Panc1 (cell line): ENCODE measurements around the gene POLD2. TPM values are rescaled to one million over a fixed set of nuclear protein-coding genes. Genes with fewer than 3 reads are reported as not detected.

Experiments
- ATAC-seq: fragments of 200-7000 bp; cut with Tn5 transposase; 2 replicates; pipeline ENCODE4 v1.9.1; 2020; ENCODE audit warnings: mild to moderate bottlenecking, moderate library complexity
- BruUV-seq: library from RNA; stranded (reverse); fragments of 400-500 nt; replicated peaks from 2 replicates; lab custom pipeline; 2021; lab: Mats Ljungman, UMichigan
- CTCF ChIA-PET: fragments of 300-600 bp; sonication (Branson Sonifier 250); formaldehyde crosslinking; loops from one replicate; lab custom pipeline; 2022; ENCODE audit warnings: antibody characterized with exemption; lab: Charles Lee
- POLR2A ChIA-PET: fragments of 300-600 bp; sonication (Branson Sonifier 250); formaldehyde crosslinking; loops from one replicate; lab custom pipeline; 2022; ENCODE audit warnings: antibody characterized with exemption; lab: Charles Lee
- DNase-seq: peaks from one replicate; pipeline ENCODE4 v3.0.0-alpha.2; 2010; ENCODE audit warnings: low read depth, low spot score
- H3K27ac ChIP-seq: 2 replicates; pipeline ENCODE4 v1.5.1; 2011; ENCODE audit warnings: mild to moderate bottlenecking, low read length, inconsistent platforms
- H3K27me3 ChIP-seq: fragments of 200-500 bp; sonication (Bioruptor generic); 2 replicates; pipeline ENCODE4 v1.6.0; 2014; ENCODE audit warnings: low read length, inconsistent platforms; ENCODE audit not compliant: control insufficient read depth, insufficient read depth
- H3K36me3 ChIP-seq: fragments of 200-500 bp; sonication (Bioruptor generic); 2 replicates; pipeline ENCODE4 v1.5.1; 2014; ENCODE audit warnings: inconsistent platforms, mild to moderate bottlenecking, low read length, moderate library complexity; ENCODE audit not compliant: control insufficient read depth, insufficient read depth
- H3K4me1 ChIP-seq: 2 replicates; pipeline ENCODE4 v1.5.1; 2011; ENCODE audit warnings: inconsistent platforms, mild to moderate bottlenecking, low read length, moderate library complexity; ENCODE audit not compliant: control insufficient read depth, insufficient read depth
- H3K4me3 ChIP-seq, 2 experiments: 2 replicates each; pipeline ENCODE4 v1.5.1; 2011 to 2012; ENCODE audit warnings: low read depth in 2 of 2, low read length in 2 of 2, mild to moderate bottlenecking in 2 of 2, inconsistent platforms in 1 of 2, moderate library complexity in 1 of 2
- H3K9me3 ChIP-seq: fragments of 200-500 bp; sonication (Bioruptor generic); 2 replicates; pipeline ENCODE4 v1.5.1; 2014; ENCODE audit warnings: low read depth, mild to moderate bottlenecking, inconsistent platforms, low read length, moderate library complexity; ENCODE audit not compliant: control insufficient read depth, insufficient read depth
- POLR2AphosphoS5 ChIP-seq: IDR thresholded peaks from 2 replicates; pipeline ENCODE4 v1.6.1; 2012; ENCODE audit warnings: mild to moderate bottlenecking, low read depth, low read length, moderate library complexity
- SIN3A ChIP-seq: IDR thresholded peaks from 2 replicates; pipeline ENCODE4 v1.6.1; 2012; ENCODE audit warnings: low read depth, mild to moderate bottlenecking, low read length, moderate library complexity, borderline replicate concordance; ENCODE audit not compliant: insufficient read depth
- TCF7L2 ChIP-seq: IDR thresholded peaks from 2 replicates; pipeline ENCODE4 v1.6.1; 2011; ENCODE audit warnings: mild to moderate bottlenecking, low read depth, low read length, inconsistent platforms
- in situ Hi-C: cut with HindIII; loops from 2 replicates; pipeline ENCODE4 v1.10.0; 2016; ENCODE audit warnings: low sequenced_read_pairs, low pct_unique_long_range_greater_than_20kb
- intact Hi-C: fragments of 100-400 bp; cut with micrococcal nuclease; formaldehyde crosslinking; loops from one replicate; pipeline ENCODE4 v1.10.0; 2022; ENCODE audit not compliant: unreplicated experiment
- total RNA-seq: library from RNA; stranded (reverse); gene quantifications from one replicate; pipeline ENCODE4 v1.2.1, GENCODE V29; 2021; ENCODE audit not compliant: unreplicated experiment
- TF ChIP-seq, protein P1 (sequence below): fragments of 450-650 bp; IDR thresholded peaks from 2 replicates; pipeline ENCODE4 v1.5.1; 2017; ENCODE audit warnings: mild to moderate bottlenecking
- TF ChIP-seq, protein P2 (sequence below), 2 experiments: IDR thresholded peaks; 2 replicates each; pipeline ENCODE4 v1.6.1; 2011 to 2012; ENCODE audit warnings: low read depth in 2 of 2, control low read depth in 1 of 2, low read length in 1 of 2, mild to moderate bottlenecking in 1 of 2, moderate library complexity in 1 of 2; ENCODE audit not compliant: insufficient read depth in 1 of 2

The POLD2 gene
- total RNA-seq, 1 experiment from 2014 or later, result 195 TPM

GRCh38 chr7:44140341-44140740 is 17.0 kb upstream of the POLD2 start:
- no peaks in the 10 kb centered on the region for H3K9me3 ChIP-seq
- in situ Hi-C loops (no loop called here), intact Hi-C loops (no loop called here)
- H3K36me3 ChIP-seq, result no peaks in the 10 kb centered on the region
- POLR2A ChIA-PET, result interaction anchor here (0.5 kb wide), 1 partner anchor 41 kb away, joined by 9 read pairs; no protein-coding TSS in a partner anchor
- TF ChIP-seq SIN3A, result no peak
- TF ChIP-seq, protein P1, sequence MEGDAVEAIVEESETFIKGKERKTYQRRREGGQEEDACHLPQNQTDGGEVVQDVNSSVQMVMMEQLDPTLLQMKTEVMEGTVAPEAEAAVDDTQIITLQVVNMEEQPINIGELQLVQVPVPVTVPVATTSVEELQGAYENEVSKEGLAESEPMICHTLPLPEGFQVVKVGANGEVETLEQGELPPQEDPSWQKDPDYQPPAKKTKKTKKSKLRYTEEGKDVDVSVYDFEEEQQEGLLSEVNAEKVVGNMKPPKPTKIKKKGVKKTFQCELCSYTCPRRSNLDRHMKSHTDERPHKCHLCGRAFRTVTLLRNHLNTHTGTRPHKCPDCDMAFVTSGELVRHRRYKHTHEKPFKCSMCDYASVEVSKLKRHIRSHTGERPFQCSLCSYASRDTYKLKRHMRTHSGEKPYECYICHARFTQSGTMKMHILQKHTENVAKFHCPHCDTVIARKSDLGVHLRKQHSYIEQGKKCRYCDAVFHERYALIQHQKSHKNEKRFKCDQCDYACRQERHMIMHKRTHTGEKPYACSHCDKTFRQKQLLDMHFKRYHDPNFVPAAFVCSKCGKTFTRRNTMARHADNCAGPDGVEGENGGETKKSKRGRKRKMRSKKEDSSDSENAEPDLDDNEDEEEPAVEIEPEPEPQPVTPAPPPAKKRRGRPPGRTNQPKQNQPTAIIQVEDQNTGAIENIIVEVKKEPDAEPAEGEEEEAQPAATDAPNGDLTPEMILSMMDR, result no peak
- TF ChIP-seq POLR2AphosphoS5, result no peak
- no peak for DNase-seq
- no peak overlapping the region for H3K27ac ChIP-seq
- CTCF ChIA-PET, result no interaction called here
- no TSS peak for BruUV-seq
- H3K4me3 ChIP-seq, result no peak overlapping the region
- H3K4me1 ChIP-seq, result no peaks in the 10 kb centered on the region
- no peak for ATAC-seq
- no peaks in the 10 kb centered on the region for H3K27me3 ChIP-seq

GRCh38 chr7:44139311-44140010 is 16.1 kb upstream of the POLD2 start:
- POLR2A ChIA-PET, result no interaction called here
- H3K27me3 ChIP-seq, result no peaks in the 10 kb centered on the region
- no peaks in the 10 kb centered on the region for H3K36me3 ChIP-seq
- no peaks in the 10 kb centered on the region for H3K9me3 ChIP-seq
- CTCF ChIA-PET, result no interaction called here
- intact Hi-C loops, result no loop called here
- H3K4me3 ChIP-seq, result no peak overlapping the region
- no peaks in the 10 kb centered on the region for H3K4me1 ChIP-seq
- TF ChIP-seq, protein P2, sequence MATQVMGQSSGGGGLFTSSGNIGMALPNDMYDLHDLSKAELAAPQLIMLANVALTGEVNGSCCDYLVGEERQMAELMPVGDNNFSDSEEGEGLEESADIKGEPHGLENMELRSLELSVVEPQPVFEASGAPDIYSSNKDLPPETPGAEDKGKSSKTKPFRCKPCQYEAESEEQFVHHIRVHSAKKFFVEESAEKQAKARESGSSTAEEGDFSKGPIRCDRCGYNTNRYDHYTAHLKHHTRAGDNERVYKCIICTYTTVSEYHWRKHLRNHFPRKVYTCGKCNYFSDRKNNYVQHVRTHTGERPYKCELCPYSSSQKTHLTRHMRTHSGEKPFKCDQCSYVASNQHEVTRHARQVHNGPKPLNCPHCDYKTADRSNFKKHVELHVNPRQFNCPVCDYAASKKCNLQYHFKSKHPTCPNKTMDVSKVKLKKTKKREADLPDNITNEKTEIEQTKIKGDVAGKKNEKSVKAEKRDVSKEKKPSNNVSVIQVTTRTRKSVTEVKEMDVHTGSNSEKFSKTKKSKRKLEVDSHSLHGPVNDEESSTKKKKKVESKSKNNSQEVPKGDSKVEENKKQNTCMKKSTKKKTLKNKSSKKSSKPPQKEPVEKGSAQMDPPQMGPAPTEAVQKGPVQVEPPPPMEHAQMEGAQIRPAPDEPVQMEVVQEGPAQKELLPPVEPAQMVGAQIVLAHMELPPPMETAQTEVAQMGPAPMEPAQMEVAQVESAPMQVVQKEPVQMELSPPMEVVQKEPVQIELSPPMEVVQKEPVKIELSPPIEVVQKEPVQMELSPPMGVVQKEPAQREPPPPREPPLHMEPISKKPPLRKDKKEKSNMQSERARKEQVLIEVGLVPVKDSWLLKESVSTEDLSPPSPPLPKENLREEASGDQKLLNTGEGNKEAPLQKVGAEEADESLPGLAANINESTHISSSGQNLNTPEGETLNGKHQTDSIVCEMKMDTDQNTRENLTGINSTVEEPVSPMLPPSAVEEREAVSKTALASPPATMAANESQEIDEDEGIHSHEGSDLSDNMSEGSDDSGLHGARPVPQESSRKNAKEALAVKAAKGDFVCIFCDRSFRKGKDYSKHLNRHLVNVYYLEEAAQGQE (IDR thresholded peaks at IDR 0.05; ENCODE audit: insufficient read depth in 1 of 2, low read depth in 2 of 2, low read length in 1 of 2), result no peak
- TF ChIP-seq TCF7L2 (no peak), POLR2AphosphoS5 (no peak)
- TF ChIP-seq, protein P1, result no peak
- no peak for ATAC-seq
- no peak overlapping the region for H3K27ac ChIP-seq
- no TSS peak for BruUV-seq
- in situ Hi-C loops, result no loop called here
- no peak for DNase-seq
